Fibroblast of skin of left quadriceps (primary cell): ENCODE measurements around the gene ADGRB3.

Source experiments
- DNase-seq, 2 experiments: peaks; one replicate each; pipeline ENCODE4 v3.0.0-alpha.2; 2013; ENCODE audit warnings: low read depth in 2 of 2

ADGRB3 gene

GRCh38 chr6:68634726-68635411, at the start of gene ADGRB3:
Gene ADGRB3 (plus strand): TSS chr6:68635282. CDS start chr6:68638676, 3,394 bp downstream.
- DNase-seq: peak; percentile 61 to 67

- DNase-seq: no peak
These were observed 41.5 kb upstream of the ADGRB3 start for GRCh38 chr6:68593558-68593957.

GRCh38 chr6:68597642-68598041, 37.4 kb upstream of the ADGRB3 start:
- DNase-seq: no peak

- no peak for DNase-seq
These were observed 19.1 kb upstream of the ADGRB3 start for GRCh38 chr6:68615938-68616337.

- no peak for DNase-seq
These were observed 9.1 kb upstream of the ADGRB3 start for GRCh38 chr6:68625998-68626397.

- DNase-seq: no peak
These were observed 6.9 kb upstream of the ADGRB3 start for GRCh38 chr6:68628161-68628560.

GRCh38 chr6:68632734-68633133, 2.3 kb upstream of the ADGRB3 start:
- no peak for DNase-seq

GRCh38 chr6:68633281-68633971, 1.7 kb upstream of the ADGRB3 start:
- no peak for DNase-seq

- DNase-seq: no peak
These were observed 933 bp upstream of the ADGRB3 start for GRCh38 chr6:68633972-68634725.

- no peak for DNase-seq
These were observed 277 bp downstream of the ADGRB3 start for GRCh38 chr6:68635412-68635705.

- DNase-seq: no peak
These were observed 828 bp downstream of the ADGRB3 start for GRCh38 chr6:68635706-68636513.

GRCh38 chr6:68636666-68637065, 1.6 kb downstream of the ADGRB3 start:
- no peak for DNase-seq

GRCh38 chr6:68637071-68637470, 2.0 kb downstream of the ADGRB3 start:
- DNase-seq: no peak

GRCh38 chr6:68637782-68638181, 2.7 kb downstream of the ADGRB3 start:
- DNase-seq: no peak

- peak in 1 of 2 experiments; percentile 20 for DNase-seq
These were observed 3.3 kb downstream of the ADGRB3 start for GRCh38 chr6:68638230-68638900.

GRCh38 chr6:68639211-68639610, 4.1 kb downstream of the ADGRB3 start:
- DNase-seq: no peak

- no peak for DNase-seq
These were observed 4.9 kb downstream of the ADGRB3 start for GRCh38 chr6:68639826-68640490.

GRCh38 chr6:68640491-68640835, 5.4 kb downstream of the ADGRB3 start:
- DNase-seq: no peak

- DNase-seq: no peak
These were observed 6.1 kb downstream of the ADGRB3 start for GRCh38 chr6:68641172-68641571.

- no peak for DNase-seq
These were observed 7.0 kb downstream of the ADGRB3 start for GRCh38 chr6:68642081-68642480.

- DNase-seq: no peak
These were observed 7.9 kb downstream of the ADGRB3 start for GRCh38 chr6:68642977-68643376.
